HCT116 (cell line): ENCODE measurements around the gene GTF2H2C. TPM values are rescaled to one million over a fixed set of nuclear protein-coding genes. Genes with fewer than 3 reads are reported as not detected.
A peak's percentile ranks its signal among the peaks of the same experiment; 100 is the strongest.
"Not testable (repeated sequence)": the region's sequence is repeated elsewhere in the genome, so short reads cannot be mapped to it uniquely, and the experiment has no call there.

Source experiments
- ATAC-seq: fragments of 200-7000 bp; cut with Tn5 transposase; 2 replicates; pipeline ENCODE4 v1.9.1; 2020; ENCODE audit warnings: mild to moderate bottlenecking, moderate library complexity
- Bru-seq: library from RNA; stranded (reverse); fragments of 400-500 nt; gene quantifications from one replicate; lab custom pipeline; 2021; lab: Mats Ljungman, UMichigan
- BruChase-seq, 2 experiments: library from RNA; stranded (reverse); fragments of 400-500 nt; gene quantifications; one replicate each; lab custom pipeline; 2021; lab: Mats Ljungman, UMichigan
- BruUV-seq: library from RNA; stranded (reverse); fragments of 400-500 nt; replicated peaks from 2 replicates; lab custom pipeline; 2021; lab: Mats Ljungman, UMichigan
- CTCF ChIA-PET: fragments of 300-600 bp; sonication (Branson Sonifier 250); formaldehyde crosslinking; loops from one replicate; lab custom pipeline; 2021; ENCODE audit warnings: antibody characterized with exemption; lab: Charles Lee
- POLR2A ChIA-PET: fragments of 300-600, 350-600 bp; sonication (Branson Sonifier 250); formaldehyde crosslinking; loops from one replicate; lab custom pipeline; 2021; ENCODE audit warnings: antibody characterized with exemption; lab: Charles Lee
- RAD21 ChIA-PET, 2 experiments: fragments of 300-600 bp; sonication (Branson Sonifier 250); formaldehyde crosslinking; loops; one replicate each; lab custom pipeline; 2023; ENCODE audit warnings: low total read pairs in 2 of 2; ENCODE audit not compliant: uncharacterized antibody in 2 of 2, unreplicated experiment in 2 of 2, low non-redundant PET in 1 of 2; lab: Charles Lee
- DNase-seq: peaks from one replicate; pipeline ENCODE4 v3.0.0-alpha.2; 2010; ENCODE audit warnings: low read depth, low spot score
- H2AFZ ChIP-seq: fragments of 200-600 bp; shearing (Covaris generic), sonication (generic); 2 replicates; pipeline ENCODE4 v1.6.1; 2017; ENCODE audit warnings: low read depth, mixed run types, mixed read lengths, antibody characterized with exemption, low read length; ENCODE audit not compliant: poor library complexity, severe bottlenecking
- H3K27ac ChIP-seq: 2 replicates; pipeline ENCODE4 v1.5.1; 2012; ENCODE audit warnings: low read depth, low read length
- H3K27me3 ChIP-seq: fragments of 200-600 bp; sonication (generic); 2 replicates; pipeline ENCODE4 v1.6.1; 2016; ENCODE audit warnings: mixed run types, low read length, mixed read lengths; ENCODE audit not compliant: insufficient read depth
- H3K36me3 ChIP-seq, 2 experiments: fragments of 200-500 bp in 1 of 2; fragments of 200-600 bp in 1 of 2; sonication (Bioruptor generic) in 1 of 2; sonication (generic) in 1 of 2; 2 replicates each; pipeline versions ENCODE4 v1.5.1 to v1.6.1; 2014 to 2016; ENCODE audit warnings: low read length in 2 of 2, inconsistent platforms in 1 of 2, mixed read lengths in 1 of 2, mixed run types in 1 of 2; ENCODE audit not compliant: insufficient read depth in 2 of 2, control insufficient read depth in 1 of 2
- H3K4me1 ChIP-seq, 2 experiments: fragments of 200-600 bp in 1 of 2; sonication (generic) in 1 of 2; 2 replicates each; pipeline versions ENCODE4 v1.5.1 to v1.6.1; 2012 to 2017; ENCODE audit warnings: low read length in 2 of 2, inconsistent platforms in 1 of 2, mild to moderate bottlenecking in 1 of 2, mixed read lengths in 1 of 2, mixed run types in 1 of 2, moderate library complexity in 1 of 2; ENCODE audit not compliant: insufficient read depth in 2 of 2, control insufficient read depth in 1 of 2
- H3K4me2 ChIP-seq: fragments of 200-600 bp; sonication (generic); 2 replicates; pipeline ENCODE4 v1.6.1; 2017; ENCODE audit warnings: mixed run types, low read length, mixed read lengths
- H3K4me3 ChIP-seq, 2 experiments: fragments of 200-600 bp in 1 of 2; sonication (generic) in 1 of 2; replicated peaks in 1 of 2; 2 replicates each; pipeline ENCODE4 v1.5.1; 2011 to 2016; ENCODE audit warnings: low read length in 2 of 2, control low read depth in 1 of 2, low read depth in 1 of 2, mild to moderate bottlenecking in 1 of 2, mixed read lengths in 1 of 2, mixed run types in 1 of 2
- H3K79me2 ChIP-seq: fragments of 200-600 bp; sonication (generic); 2 replicates; pipeline ENCODE4 v1.6.1; 2017; ENCODE audit warnings: mild to moderate bottlenecking, mixed run types, low read length, moderate library complexity, mixed read lengths; ENCODE audit not compliant: insufficient read depth
- H3K9ac ChIP-seq: fragments of 200-600 bp; sonication (generic); 2 replicates; pipeline ENCODE4 v1.6.1; 2016; ENCODE audit warnings: low read length, mixed read lengths
- H3K9me2 ChIP-seq: fragments of 200-600 bp; sonication (generic), shearing (Covaris generic); 2 replicates; pipeline ENCODE4 v1.6.1; 2017; ENCODE audit warnings: mixed run types, mild to moderate bottlenecking, moderate library complexity; ENCODE audit not compliant: insufficient read depth
- H3K9me3 ChIP-seq, 2 experiments: fragments of 200-500 bp in 1 of 2; fragments of 200-600 bp in 1 of 2; sonication (Bioruptor generic) in 1 of 2; sonication (generic) in 1 of 2; 2 replicates each; pipeline ENCODE4 v1.6.1; 2014 to 2017; ENCODE audit warnings: low read length in 2 of 2, mixed read lengths in 2 of 2, inconsistent platforms in 1 of 2, low read depth in 1 of 2, mild to moderate bottlenecking in 1 of 2, mixed run types in 1 of 2, moderate library complexity in 1 of 2; ENCODE audit not compliant: control insufficient read depth in 1 of 2, insufficient read depth in 1 of 2
- H4K20me1 ChIP-seq: fragments of 200-600 bp; sonication (generic), shearing (Covaris generic); 2 replicates; pipeline ENCODE4 v1.6.1; 2017; ENCODE audit warnings: mixed run types, mild to moderate bottlenecking, moderate library complexity; ENCODE audit not compliant: insufficient read depth
- POLR2AphosphoS5 ChIP-seq: IDR thresholded peaks from 2 replicates; pipeline ENCODE4 v1.6.1; 2011; ENCODE audit warnings: mild to moderate bottlenecking, low read depth, low read length, moderate library complexity
- RAD21 ChIP-seq: IDR thresholded peaks from 2 replicates; pipeline ENCODE4 v1.6.1; 2012; ENCODE audit warnings: low read depth, mild to moderate bottlenecking
- intact Hi-C: fragments of 100-400 bp; cut with micrococcal nuclease; formaldehyde crosslinking; loops from 2 replicates; pipeline ENCODE4 v1.10.0; 2022
- long read RNA-seq: library from polyadenylated mRNA; unstranded; transcript quantifications from one replicate; pipeline ENCODE4 v2.0.0, GENCODE V29; 2021; ENCODE audit not compliant: unreplicated experiment
- polyA plus RNA-seq: library from polyadenylated mRNA; unstranded; fragments of >200 nt; gene quantifications from 2 replicates; pipeline ENCODE4 v1.2.1, GENCODE V29; 2012; ENCODE audit warnings: missing spikeins
- total RNA-seq: library from RNA; stranded (reverse); gene quantifications from one replicate; pipeline ENCODE4 v1.2.1, GENCODE V29; 2021; ENCODE audit not compliant: unreplicated experiment
- TF ChIP-seq, protein P1 (sequence below): IDR thresholded peaks from 2 replicates; pipeline ENCODE4 v1.6.1; 2012
- TF ChIP-seq, protein P2 (sequence below), 3 experiments: fragments of 200-600 bp in 1 of 3; sonication (generic) in 1 of 3; IDR thresholded peaks in 2 of 3; conservative IDR thresholded peaks in 1 of 3; 2 replicates each; pipeline ENCODE4 v1.5.1; 2012 to 2017; ENCODE audit warnings: low read depth in 2 of 3, low read length in 2 of 3, antibody characterized with exemption in 1 of 3, borderline replicate concordance in 1 of 3, control low read depth in 1 of 3, mild to moderate bottlenecking in 1 of 3, mixed read lengths in 1 of 3, mixed run types in 1 of 3, moderate library complexity in 1 of 3; ENCODE audit not compliant: insufficient read depth in 1 of 3

The GTF2H2C gene
- total RNA-seq, result 65.2 TPM
- 18.8 and 23.6 TPM in 2 replicates for polyA plus RNA-seq
- Bru-seq, nascent RNA, result percentile 68 among the genes with signal in this experiment
- percentile 77 among the genes with signal in this experiment for BruChase-seq, experiment 1, labeled RNA remaining after a 6-hour chase
- BruChase-seq, experiment 2, labeled RNA remaining after a 2-hour chase, result percentile 71 among the genes with signal in this experiment
- long read RNA-seq, transcript GTF2H2C-210 (16 exons, 2,952 nt), result major isoform, 12 of 73 reads
- long read RNA-seq, transcript GTF2H2C-201 (17 exons, 1,803 nt), result minor isoform, 7 of 73 reads
- long read RNA-seq, partial matches to known transcripts, result 13 of 73 reads
- long read RNA-seq, other reads (novel, unspliced or antisense), result 41 of 73 reads

DNA sequence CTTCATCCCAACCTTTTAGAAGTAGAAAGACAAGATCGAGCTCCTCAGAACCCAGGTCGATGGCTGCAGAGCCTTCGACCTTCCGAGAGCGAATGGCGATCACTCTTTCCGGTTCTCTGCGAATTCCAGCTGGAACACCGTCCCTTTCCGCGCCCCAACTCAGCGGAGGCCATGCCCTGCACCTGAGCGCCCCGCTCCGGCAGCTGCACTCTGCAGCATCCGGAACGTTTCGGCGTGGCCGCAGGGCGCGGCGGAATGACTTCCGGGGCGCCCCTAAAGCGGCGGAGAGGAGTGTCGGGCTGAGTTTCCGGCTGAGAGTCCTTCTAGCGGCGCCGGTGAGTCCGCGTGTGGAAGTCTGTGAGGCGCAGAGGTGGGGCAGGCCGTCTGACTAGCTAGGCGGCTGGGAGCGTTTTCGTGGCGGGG is at the start of gene GTF2H2C:
Gene GTF2H2C (plus strand): TSS at position 284 of the 423 bp plus-strand sequence. CDS start 4,942 bp downstream, outside the sequence.
- Histone ChIP-seq H3K27ac (peak within 1 kb of the TSS; percentile 42; the same call in 1 of the 2 replicates), H3K9ac (peak within 1 kb of the TSS; percentile 51)
- ATAC-seq, result peak; percentile 96

More for the DNA sequence above, at the start of gene GTF2H2C:
- BruUV-seq, H3K27me3 ChIP-seq, H2AFZ ChIP-seq, H3K79me2 ChIP-seq, H4K20me1 ChIP-seq, RAD21 ChIA-PET, CTCF ChIA-PET, H3K4me1 ChIP-seq, POLR2A ChIA-PET, H3K9me3 ChIP-seq, intact Hi-C loops, H3K36me3 ChIP-seq, H3K9me2 ChIP-seq: not testable (repeated sequence)
- peak; percentile 24 for DNase-seq
- Histone ChIP-seq H3K4me3 (peak within 1 kb of the TSS; percentile 47 to 57), H3K4me2 (peak within 1 kb of the TSS; percentile 70)
- TF ChIP-seq, protein P1, sequence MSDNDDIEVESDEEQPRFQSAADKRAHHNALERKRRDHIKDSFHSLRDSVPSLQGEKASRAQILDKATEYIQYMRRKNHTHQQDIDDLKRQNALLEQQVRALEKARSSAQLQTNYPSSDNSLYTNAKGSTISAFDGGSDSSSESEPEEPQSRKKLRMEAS, result 0 out of 2 replicates have a peak, but pooled peaks have one; percentile 47
- peak; percentile 64 for TF ChIP-seq RAD21
- TF ChIP-seq POLR2AphosphoS5, result peak; percentile 52
- TF ChIP-seq, protein P2, sequence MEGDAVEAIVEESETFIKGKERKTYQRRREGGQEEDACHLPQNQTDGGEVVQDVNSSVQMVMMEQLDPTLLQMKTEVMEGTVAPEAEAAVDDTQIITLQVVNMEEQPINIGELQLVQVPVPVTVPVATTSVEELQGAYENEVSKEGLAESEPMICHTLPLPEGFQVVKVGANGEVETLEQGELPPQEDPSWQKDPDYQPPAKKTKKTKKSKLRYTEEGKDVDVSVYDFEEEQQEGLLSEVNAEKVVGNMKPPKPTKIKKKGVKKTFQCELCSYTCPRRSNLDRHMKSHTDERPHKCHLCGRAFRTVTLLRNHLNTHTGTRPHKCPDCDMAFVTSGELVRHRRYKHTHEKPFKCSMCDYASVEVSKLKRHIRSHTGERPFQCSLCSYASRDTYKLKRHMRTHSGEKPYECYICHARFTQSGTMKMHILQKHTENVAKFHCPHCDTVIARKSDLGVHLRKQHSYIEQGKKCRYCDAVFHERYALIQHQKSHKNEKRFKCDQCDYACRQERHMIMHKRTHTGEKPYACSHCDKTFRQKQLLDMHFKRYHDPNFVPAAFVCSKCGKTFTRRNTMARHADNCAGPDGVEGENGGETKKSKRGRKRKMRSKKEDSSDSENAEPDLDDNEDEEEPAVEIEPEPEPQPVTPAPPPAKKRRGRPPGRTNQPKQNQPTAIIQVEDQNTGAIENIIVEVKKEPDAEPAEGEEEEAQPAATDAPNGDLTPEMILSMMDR (IDR thresholded peaks at IDR 0.05 in 2 of 3, conservative IDR thresholded peaks at IDR 0.05 in 1 of 3; ENCODE audit: borderline replicate concordance in 1 of 3, insufficient read depth in 1 of 3, low read depth in 2 of 3, low read length in 2 of 3), result peak in 2 of 3 experiments; percentile 30; a peak in 2 of 6 replicates
